ENCODE results near the gene FBXO38. TPM values are rescaled to one million over a fixed set of nuclear protein-coding genes. Genes with fewer than 3 reads are reported as not detected.

The FBXO38 gene
- total and polyA plus RNA-seq, 2 of the 13 experiments (the other 11 are each of a cell fraction or from before 2014, with no cell fraction given), result 24.8 to 35.9 TPM

GRCh38 chr5:148384380-148384737 lies 601 bp downstream of the FBXO38 start (continued):
- TF ChIP-seq ESRRA (CRISPR knock-in tag; IDR thresholded peaks at IDR 0.05; ENCODE audit: low read depth), result no peak
- TF ChIP-seq SOX13 (IDR thresholded peaks at IDR 0.05), result no peak
- TF ChIP-seq SOX13 (CRISPR knock-in tag; conservative IDR thresholded peaks at IDR 0.05 in 1 of 2, IDR thresholded peaks at IDR 0.05 in 1 of 2), result peak in 1 of 2 experiments; percentile 37; a peak in 1 of 4 replicates
- TF ChIP-seq ZBTB7A (CRISPR knock-in tag; IDR thresholded peaks at IDR 0.05), result no peak
- no peak for TF ChIP-seq GMEB1 (CRISPR knock-in tag; IDR thresholded peaks at IDR 0.05; ENCODE audit: borderline replicate concordance)
- TF ChIP-seq CREB1 (IDR thresholded peaks at IDR 0.05), result no peak
- TF ChIP-seq CREB1 (CRISPR knock-in tag; IDR thresholded peaks at IDR 0.05), result no peak
- 0 out of 2 replicates have a peak, but pooled peaks have one; percentile 7 for TF ChIP-seq ZNF317 (CRISPR knock-in tag; IDR thresholded peaks at IDR 0.05)
- no peak for TF ChIP-seq IRF2 (CRISPR knock-in tag; IDR thresholded peaks at IDR 0.05)
- no peak for TF ChIP-seq DMTF1 (CRISPR knock-in tag; IDR thresholded peaks at IDR 0.05)
- no peak for TF ChIP-seq MYPOP (CRISPR knock-in tag; IDR thresholded peaks at IDR 0.05)
- no peak for TF ChIP-seq ZNF704 (CRISPR knock-in tag; IDR thresholded peaks at IDR 0.05; ENCODE audit: borderline replicate concordance)
- no peak for TF ChIP-seq MNT (IDR thresholded peaks at IDR 0.05)
- no peak for TF ChIP-seq PAF1 (CRISPR knock-in tag; IDR thresholded peaks at IDR 0.05)
- no peak for TF ChIP-seq TRIM24 (CRISPR knock-in tag; IDR thresholded peaks at IDR 0.05)
- no peak for TF ChIP-seq SP140L (CRISPR knock-in tag; IDR thresholded peaks at IDR 0.05; ENCODE audit: borderline replicate concordance)
- no peak for TF ChIP-seq LRRFIP1 (CRISPR knock-in tag; conservative IDR thresholded peaks at IDR 0.05)
- no peak for TF ChIP-seq PATZ1 (CRISPR knock-in tag; IDR thresholded peaks at IDR 0.05)

Measured in HepG2 (cell line).